Measurements from ENCODE around the gene ADGRV1. TPM values are rescaled to one million over a fixed set of nuclear protein-coding genes. Genes with fewer than 3 reads are reported as not detected.

ADGRV1 gene
- total and polyA plus RNA-seq, 12 donors = 0.03 to 1.4 (median 0.44) TPM; not detected in 6

- no peaks in the 10 kb centered on the region for H3K36me3 ChIP-seq
- ATAC-seq = no peak
- DNase-seq = no peak
- peaks cover 5 to 52% (median 44%) of the 10 kb centered on the region in 7 donors for H3K27me3 ChIP-seq
- H3K4me3 ChIP-seq = no peak overlapping the region
- WGBS, 2 donors = 61 to 64% methylated on average over 5 of the region's 5 CpGs
- peaks cover 0 to 17% (median 11%) of the 10 kb centered on the region in 9 donors for H3K4me1 ChIP-seq
- no peak overlapping the region for H3K27ac ChIP-seq
- intact Hi-C loops (cut with DNase I) = no loop called here
- TF ChIP-seq, protein P1, sequence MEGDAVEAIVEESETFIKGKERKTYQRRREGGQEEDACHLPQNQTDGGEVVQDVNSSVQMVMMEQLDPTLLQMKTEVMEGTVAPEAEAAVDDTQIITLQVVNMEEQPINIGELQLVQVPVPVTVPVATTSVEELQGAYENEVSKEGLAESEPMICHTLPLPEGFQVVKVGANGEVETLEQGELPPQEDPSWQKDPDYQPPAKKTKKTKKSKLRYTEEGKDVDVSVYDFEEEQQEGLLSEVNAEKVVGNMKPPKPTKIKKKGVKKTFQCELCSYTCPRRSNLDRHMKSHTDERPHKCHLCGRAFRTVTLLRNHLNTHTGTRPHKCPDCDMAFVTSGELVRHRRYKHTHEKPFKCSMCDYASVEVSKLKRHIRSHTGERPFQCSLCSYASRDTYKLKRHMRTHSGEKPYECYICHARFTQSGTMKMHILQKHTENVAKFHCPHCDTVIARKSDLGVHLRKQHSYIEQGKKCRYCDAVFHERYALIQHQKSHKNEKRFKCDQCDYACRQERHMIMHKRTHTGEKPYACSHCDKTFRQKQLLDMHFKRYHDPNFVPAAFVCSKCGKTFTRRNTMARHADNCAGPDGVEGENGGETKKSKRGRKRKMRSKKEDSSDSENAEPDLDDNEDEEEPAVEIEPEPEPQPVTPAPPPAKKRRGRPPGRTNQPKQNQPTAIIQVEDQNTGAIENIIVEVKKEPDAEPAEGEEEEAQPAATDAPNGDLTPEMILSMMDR (IDR thresholded peaks at IDR 0.05) = no peak
- no peaks in the 10 kb centered on the region for H3K9me3 ChIP-seq
Measured at GRCh38 chr5:90562341-90562740, 3.7 kb downstream of the ADGRV1 start.

- Histone ChIP-seq H3K36me3 (no peaks in the 10 kb centered on the region), H3K27me3 (peaks cover 5 to 44% (median 36%) of the 10 kb centered on the region in 7 donors), H3K9me3 (no peaks in the 10 kb centered on the region), H3K27ac (no peak overlapping the region), H3K4me1 (peaks cover 0 to 11% (median 9%) of the 10 kb centered on the region in 9 donors), H3K4me3 (no peak overlapping the region)
- ATAC-seq (no peak), DNase-seq (no peak)
- TF ChIP-seq, protein P1 (IDR thresholded peaks at IDR 0.05) = no peak
- intact Hi-C loops (cut with DNase I) = no loop called here
- 31 to 32% methylated on average over 1 of the region's 1 CpG for WGBS, 2 donors
Measured at GRCh38 chr5:90563108-90563507, 4.5 kb downstream of the ADGRV1 start.

- no peaks in the 10 kb centered on the region for H3K36me3 ChIP-seq
- no peak overlapping the region for H3K27ac ChIP-seq
- H3K4me1 ChIP-seq = no peaks in the 10 kb centered on the region
- ATAC-seq = no peak
- peaks cover 0 to 24% (median 13%) of the 10 kb centered on the region in 7 donors for H3K27me3 ChIP-seq
- no peak overlapping the region for H3K4me3 ChIP-seq
- TF ChIP-seq, protein P1 (IDR thresholded peaks at IDR 0.05) = no peak
- peaks cover 0 to 18% (median 4%) of the 10 kb centered on the region in 11 donors for H3K9me3 ChIP-seq
- intact Hi-C loops (cut with DNase I) = no loop called here
- 89 to 92% methylated on average over 3 of the region's 3 CpGs for WGBS, 2 donors
- DNase-seq = no peak
Measured at GRCh38 chr5:90565491-90565890, 6.9 kb downstream of the ADGRV1 start.

GRCh38 chr5:90569084-90569483 is 10.5 kb downstream of the ADGRV1 start:
- Histone ChIP-seq H3K27me3 (peaks cover 0 to 4% (median 0%) of the 10 kb centered on the region in 7 donors), H3K4me3 (no peak overlapping the region), H3K36me3 (no peaks in the 10 kb centered on the region), H3K9me3 (peaks cover 0 to 19% (median 4%) of the 10 kb centered on the region in 11 donors), H3K27ac (no peak overlapping the region), H3K4me1 (no peaks in the 10 kb centered on the region)
- intact Hi-C loops (cut with DNase I) = no loop called here
- ATAC-seq (no peak), DNase-seq (no peak)
- TF ChIP-seq, protein P1 (IDR thresholded peaks at IDR 0.05) = no peak
- WGBS, 2 donors = 79 to 90% methylated on average over 1 of the region's 1 CpG

All from heart right ventricle (tissue), 16 donors.